ENCODE results near the gene LSM14B.
A peak's percentile ranks its signal among the peaks of the same experiment; 100 is the strongest.

The LSM14B gene

DNA sequence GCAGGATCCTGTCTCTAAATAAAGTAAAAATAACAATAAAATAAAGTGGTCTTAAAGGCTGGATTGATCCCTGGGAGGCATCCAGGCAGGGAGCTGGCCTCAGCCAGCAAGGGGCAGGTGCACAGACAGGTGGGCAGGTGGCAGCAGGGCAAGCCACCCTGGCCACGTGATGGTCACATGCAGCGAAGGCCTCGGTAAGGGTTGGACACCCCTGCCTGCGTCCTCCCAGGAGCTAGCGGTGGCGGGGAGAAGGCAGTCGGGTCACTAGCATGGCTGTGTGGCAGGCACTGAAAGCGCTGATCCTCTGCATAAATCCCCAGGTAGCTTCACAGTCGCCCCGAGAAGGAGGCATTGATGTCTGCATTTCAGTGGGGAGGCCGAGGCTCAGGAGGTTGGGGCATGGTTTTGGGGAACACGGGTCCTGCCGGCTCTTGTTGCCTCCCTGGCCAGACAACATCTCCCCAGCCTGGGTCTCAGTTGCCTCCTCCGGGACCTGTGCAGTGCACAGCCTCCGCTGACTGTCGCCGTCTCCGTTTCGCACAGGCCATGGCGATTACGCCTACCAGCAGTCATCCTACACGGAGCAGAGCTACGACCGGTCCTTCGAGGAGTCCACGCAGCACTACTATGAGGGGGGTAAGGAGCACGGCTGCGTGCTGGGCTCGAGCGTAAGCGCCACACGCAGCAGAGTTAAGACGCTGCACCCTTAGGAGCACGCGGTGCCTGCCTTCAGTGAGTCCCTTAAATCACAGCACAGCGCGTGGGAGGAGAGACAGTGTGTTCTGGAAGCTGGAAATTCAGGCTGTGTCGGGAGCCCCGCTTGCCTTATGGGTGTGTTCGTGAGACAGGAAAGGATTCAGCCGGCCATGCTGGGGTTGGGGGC is 42.8 kb downstream of the LSM14B start:
- no peak for DNase-seq

DNA sequence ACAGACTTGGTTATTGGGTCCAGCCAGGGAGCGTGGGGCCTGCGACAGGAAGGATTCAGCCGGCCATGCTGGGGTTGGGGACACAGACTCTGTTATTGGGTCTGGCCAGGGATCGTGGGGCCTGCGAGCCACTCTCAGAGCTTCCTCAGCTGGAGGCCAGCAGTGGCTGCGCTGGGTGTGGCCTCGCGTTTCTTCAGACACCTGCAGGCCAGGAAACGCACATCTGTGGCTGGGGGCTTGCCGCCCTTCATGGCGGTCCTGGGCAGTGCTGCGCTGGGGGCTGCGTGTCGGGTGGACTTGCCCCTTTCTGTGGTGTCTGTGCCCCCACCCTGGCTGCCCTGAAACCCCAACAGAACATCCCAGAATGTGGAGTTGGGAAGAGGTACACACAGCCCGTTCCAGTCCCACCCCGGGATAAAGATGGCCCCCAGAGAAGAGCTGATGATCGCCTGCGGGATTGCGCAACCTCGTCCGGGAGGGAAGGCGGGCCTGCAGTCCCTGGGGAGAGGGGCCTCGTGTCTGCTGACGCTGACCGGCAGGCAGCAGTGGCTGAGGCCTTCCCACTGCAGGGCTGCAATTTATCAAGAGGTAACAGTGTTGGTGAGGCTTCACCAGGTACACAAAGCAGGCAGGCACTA is 43.6 kb downstream of the LSM14B start:
- no peak for DNase-seq

DNA sequence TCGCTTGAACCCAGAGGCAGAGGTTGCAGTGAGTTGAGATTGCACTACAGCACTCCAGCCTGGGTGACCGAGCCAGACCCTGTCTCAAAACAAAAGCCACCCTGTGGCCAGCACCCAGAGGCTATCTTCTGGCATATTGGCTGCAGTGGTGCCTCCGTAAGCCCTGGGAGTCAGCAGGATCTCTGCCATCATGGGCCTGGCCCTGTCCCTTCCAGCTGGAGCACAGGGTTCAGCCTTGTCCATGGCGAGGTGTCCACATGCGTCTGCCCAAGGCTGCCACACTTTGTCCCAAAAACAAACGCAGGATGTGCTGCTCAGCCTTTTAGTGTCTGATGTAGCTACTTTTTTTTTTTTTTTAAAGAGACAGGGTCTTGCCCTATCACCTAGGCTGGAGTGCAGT is 45.2 kb downstream of the LSM14B start:
- DNase-seq: no peak

DNA sequence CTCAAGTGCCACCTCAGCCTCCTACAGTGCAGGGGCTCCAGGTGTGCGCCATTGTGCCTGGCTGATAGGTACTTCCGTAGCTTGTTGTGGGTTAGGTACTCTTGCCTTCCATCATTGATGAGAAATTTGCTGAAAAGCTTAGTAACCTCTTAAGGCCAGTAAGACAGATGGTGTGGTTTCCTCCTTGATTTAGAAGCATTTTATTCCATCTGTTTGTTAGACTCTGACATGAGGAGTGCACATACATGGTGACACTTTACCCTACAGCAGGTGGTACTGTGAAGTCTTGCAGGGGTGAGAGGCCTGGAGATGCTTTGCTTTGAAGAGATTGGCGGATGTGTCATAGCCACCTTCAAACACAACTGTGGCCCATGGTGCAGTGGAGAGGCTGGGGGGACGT is 45.8 kb downstream of the LSM14B start:
- DNase-seq: no peak

DNA sequence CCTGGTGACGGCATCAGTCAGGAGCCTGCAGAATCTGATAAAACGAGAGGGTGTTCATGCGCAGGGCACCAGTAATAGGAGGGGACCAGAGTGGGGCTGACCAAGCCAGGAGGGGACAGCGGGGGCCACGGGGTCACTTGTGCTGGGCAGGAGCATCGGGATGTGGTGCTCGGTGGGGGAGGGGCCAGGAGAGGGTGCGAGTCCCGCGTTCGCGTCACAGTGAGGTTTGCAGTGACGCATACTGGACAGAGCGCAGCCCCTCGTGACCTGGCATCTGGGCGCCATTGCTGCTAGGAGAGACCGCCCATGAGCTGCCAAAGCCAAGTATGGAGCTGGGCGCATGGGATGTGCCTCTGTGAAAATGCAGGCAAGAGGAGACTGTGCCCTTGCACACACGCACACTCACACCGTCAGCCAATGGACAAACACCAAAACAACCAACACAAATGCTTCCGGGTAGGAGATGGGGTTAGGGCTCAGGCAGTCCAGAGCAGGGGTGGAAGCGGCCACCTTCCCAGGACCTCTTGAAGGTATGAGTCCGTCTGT is 46.7 kb downstream of the LSM14B start:
- no peak for DNase-seq

DNA sequence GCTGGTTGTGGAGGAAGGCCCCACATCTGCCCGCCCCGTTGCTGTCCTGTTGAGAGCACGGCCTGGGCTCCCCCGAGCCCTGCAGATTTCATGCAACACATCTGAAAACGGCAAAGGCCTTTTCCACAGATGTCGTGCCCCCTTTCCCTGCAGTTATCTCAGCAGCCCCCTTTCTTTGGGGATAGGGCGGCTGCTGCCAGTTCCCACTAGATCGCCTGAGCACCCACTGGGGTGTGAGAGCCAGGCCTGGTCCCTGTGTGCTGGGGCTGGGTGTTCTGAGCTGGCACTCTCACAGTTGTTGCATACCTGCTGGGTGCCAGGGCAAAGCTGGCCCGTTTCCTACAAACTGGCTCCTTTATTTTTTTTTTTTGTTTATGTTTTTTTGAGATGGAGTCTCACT is 48.3 kb downstream of the LSM14B start:
- DNase-seq: no peak

DNA sequence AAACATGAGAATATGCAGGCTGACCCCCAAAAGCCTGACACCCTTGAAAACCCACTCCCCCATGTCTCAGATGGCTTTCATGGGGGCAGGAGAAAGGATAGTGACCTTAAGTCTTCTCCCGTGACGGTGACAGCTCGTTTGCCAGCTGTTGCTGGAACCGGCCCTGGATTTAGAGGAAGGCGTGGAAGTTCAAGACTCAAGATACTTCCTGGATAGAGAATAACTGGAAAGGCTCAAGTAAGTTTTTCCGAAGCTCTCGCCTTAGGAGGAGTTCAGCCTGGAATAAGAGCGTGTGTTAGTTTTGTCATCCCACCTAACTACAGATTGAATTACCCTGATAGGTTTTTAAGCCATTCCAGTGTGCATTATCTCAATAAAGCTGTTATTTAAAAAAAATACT is 49.0 kb downstream of the LSM14B start:
- DNase-seq: no peak

DNA sequence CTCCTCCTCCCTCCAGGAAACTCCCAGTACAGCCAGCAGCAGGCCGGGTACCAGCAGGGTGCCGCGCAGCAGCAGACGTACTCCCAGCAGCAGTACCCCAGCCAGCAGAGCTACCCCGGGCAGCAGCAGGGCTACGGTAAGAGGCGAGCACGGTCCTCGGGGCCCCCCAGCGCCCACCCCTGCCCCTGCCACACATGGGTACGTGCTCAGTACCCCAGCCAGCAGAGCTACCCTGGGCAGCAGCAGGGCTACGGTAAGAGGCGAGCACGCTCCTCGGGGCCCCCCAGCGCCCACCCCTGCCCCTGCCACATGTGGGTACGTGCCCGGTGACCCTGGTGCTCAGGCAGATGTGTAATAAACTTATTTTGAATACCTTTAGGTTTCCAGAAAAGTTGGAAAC is 50.4 kb downstream of the LSM14B start:
- no peak for DNase-seq

DNA sequence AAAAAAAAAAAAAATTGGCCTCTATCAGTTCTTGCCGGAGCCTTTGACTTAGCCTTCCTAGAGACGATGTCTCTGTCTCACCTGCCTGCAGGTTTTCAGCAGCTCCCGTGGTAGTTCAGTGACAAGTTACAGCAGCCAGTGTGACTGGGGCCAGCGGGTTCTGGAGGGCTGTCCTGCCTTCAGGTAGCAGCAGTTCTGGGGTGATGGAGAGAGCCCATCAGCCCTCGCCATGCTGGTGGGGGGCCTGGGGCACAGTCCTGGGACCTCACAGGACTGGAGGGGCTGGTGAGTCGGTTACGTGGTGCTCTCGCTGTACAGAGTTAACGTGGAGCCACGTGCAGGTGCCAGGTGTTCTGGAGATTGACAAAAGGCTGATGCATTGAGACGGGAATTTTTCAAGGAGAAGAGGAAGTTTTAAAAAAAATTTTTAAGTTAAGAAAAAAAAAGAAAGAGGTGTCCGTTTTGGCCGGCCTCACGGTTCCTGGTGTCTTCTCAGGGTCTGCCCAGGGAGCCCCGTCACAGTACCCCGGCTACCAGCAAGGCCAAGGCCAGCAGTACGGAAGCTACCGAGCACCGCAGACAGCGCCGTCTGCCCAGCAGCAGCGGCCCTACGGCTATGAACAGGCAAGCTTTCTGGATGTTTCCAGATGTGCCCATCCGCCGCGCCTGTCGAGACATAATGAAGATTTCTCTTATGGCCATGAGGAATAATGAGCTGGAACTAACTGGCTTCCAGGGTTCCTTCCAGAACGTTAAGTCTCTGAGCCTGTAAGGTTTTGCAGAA is 51.9 kb downstream of the LSM14B start:
- no peak for DNase-seq

DNA sequence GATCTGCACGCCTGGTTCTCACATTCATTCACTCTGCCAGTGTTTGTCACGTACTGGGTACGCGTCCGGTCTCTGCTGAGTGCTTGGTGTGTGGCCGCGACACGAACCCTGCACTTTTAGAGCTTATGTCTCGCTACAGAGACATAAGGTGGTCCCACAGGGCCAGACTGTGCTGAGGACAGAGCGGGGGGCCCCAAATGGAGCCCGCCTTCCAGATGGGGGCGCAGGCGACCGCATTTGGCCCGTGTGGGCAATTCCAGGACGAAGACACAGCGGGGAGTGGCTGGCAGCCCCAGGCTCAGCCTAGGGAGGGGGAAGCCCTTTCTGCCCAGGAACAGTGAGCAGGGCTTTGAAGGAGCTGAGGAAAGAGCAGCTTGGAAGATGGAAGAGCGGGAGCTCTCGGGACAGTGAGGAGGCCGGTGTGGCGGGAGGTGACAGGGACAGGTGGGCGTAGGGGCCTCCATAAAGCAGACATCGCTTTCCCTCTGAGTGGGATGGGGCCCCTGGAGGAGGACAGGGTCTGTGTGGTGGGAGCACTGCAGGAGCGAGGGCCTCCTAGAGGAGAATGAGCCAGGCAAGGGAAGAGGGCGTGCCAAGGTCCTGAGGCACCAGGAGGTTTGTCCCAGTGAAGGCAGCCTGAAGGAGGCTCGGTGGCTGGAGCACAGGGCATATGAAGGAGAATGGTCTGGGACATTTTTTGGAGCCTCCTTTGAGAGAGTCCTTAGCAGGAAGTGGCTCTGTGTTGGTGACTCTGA is 52.8 kb downstream of the LSM14B start:
- no peak for DNase-seq

DNA sequence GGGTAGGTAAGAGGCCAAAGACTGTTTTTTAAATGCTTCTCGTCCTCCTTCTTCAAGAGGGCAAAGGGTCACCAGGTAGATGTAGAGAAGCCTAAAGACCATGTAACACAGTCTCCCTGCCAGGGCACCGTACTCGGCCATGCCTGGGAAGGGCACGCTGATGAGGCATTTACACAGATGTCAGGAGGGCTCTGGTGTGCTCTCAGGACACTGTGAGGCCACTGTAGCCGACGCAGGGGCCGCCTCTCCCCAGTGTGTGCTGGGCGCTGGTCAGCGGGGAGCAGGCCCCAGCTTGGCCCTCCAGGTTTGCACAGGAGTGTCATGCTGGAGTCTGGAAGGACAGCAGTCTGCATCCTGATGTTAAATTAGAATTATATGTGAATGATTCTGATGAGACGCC is 53.4 kb downstream of the LSM14B start:
- DNase-seq: no peak

DNA sequence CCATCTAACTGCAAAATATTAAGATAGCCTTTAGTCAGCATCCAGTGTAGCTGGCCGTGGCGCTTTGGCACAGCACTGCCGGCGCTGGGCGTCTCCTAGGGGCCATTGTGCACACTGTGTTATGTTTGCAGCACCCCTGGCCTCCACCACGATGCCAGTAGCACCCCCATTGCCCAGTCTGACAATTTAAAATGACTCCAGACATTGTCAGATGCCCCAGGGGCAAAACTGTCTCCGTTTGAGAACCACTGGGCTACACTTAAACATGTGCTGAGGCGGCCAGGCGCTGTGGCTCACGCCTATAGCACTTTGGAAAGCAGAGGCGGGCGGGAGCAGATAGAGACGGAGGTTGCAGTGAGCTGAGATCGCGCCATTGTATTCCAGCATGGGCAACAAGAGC is 54.6 kb downstream of the LSM14B start:
- no peak for DNase-seq

DNA sequence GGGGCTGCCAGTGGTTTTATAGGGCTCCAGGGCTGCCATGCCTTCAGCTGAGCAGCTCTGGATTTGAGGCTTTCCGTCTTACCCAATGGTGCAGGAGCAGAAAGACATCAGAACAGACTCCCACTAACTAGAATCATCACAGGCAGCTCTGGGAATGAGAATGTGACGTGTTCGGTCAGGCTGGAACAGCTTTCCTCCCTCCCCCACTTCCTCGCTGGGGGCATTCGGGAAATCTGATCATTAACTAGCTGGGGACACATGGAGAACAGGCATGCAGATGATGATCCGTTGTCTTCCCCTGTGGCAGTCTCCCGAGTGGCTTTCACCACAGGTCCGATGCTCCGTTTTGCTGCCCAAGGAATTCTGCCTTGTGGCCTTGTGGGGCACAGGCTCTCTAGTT is 55.0 kb downstream of the LSM14B start:
- no peak for DNase-seq

DNA sequence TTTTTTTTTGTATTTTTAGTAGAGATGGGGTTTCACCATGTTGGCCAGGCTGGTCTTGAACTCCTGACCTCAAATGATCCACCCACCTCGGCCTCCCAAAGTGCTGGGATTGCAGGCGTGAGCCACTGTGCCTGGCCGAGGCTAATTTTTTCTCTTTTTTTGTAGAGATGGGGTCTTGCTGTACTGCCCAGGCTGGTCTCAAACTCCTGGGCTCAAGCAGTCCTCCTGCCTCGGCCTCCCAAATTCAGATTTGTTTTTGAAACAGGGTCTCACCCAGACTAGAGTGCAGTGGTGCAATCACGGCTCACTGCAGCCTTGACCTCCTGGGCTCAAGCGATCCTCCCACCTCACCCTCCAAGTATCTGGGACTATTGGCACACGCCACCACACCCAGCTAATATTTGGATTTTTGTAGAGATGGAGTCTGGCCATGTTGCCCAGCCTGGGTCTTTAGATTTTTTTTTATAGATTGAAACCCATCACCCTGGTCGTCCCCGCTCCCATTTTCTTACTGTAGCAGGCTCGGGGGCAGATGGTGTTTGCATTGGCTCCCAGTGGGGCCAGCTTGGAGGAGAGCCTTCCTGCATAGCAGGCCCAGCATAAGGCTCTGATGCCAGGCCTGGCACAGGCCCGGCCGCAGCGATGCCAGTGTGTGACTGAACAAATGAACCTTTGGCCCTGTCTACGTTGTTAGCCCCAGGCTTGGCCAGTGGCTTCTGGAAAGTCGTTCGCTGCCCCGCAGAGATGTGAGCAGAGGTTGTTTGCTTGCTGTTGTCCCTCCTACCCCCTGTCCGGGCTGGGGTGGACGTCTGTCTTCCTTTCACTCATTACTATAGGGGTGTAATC is 56.3 kb downstream of the LSM14B start:
- no peak for DNase-seq

DNA sequence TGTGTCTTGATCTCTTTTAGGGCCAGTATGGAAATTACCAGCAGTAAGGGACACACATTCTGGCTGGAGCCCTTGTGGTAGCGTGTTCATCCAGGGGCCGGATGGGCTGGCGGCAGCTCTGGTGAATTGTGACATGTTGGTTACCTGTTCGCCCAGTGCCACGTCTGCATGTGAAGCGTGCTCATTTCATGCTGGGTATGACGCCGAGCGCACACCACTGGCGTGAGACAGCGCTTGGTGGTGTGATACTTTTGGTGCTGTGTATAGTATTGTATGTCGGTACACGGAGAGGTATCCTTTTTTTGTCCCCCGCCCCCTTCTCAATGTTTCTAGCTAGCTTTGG is 56.9 kb downstream of the LSM14B start:
- DNase-seq: no peak

DNA sequence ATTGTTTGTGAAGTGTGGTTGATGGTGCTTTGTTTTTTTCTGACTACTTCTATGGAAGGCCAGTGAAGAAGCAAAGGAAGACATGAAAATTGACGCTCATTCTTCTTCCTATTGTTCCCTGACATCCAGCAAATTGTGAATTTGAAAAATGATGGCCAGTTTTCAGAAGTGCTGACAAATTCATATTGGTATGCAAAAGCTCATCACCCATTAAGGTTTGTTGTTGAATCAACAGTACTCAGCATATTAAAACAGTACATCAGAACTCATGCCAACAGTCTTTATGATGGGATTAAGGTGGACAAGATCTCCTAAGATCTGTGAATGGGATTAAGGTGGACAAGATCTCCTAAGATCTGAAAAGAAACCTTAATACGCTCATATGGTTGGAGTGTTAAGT is 59.5 kb downstream of the LSM14B start:
- DNase-seq: no peak

DNA sequence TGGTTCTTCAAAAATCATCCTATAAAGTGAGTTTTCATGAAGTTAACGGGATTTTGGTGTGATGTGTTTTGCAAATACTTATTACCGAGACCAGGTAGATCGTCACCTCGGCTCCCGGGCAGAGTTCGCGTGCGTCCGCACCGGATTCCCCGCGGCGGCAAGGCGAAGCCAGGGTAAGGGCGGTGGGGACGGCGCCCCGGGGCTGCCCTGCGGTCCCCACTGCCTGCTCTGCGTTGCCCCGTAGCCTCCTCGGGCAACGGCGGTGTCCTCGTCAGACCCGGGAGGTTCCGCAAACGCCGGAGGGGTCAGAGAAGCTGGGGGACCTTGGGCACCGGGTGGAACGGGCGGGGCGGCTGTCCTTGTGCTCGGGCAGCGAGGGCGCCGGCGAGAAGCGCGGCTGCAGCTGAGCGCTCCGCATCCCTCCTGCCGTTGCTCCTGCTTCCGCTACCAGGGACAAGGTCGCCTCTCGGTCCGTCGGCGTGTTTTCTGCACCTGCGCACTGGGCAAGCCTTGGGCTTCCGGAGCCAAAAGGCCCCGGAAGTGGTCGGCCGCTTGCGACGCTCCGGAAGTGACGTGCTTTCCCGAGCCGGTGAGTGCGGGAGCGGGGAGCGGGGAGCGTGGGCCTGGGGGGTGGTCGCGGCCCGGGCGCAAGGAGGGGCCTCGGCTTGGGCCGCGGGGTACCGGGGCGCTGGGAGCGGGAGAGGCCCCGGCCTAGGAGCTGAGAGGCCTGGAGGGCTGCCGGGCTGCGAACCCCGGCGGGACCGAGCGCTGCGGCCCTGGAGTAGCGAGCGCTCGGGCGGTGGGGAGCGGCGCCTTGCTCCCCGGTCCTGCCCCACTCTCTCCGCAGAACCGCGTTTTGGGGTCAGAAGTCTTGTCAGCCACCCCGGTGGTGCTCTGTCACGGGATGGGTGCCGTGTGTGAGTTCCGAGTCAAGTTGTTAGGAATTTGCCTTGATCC is 60.5 kb downstream of the LSM14B start, which contains the start of gene MTG2:
Gene MTG2, plus strand, starts transcription at position 560 of the 957 bp plus-strand sequence. CDS start 10,393 bp downstream, outside the sequence.
- peak; percentile 95 for DNase-seq

DNA sequence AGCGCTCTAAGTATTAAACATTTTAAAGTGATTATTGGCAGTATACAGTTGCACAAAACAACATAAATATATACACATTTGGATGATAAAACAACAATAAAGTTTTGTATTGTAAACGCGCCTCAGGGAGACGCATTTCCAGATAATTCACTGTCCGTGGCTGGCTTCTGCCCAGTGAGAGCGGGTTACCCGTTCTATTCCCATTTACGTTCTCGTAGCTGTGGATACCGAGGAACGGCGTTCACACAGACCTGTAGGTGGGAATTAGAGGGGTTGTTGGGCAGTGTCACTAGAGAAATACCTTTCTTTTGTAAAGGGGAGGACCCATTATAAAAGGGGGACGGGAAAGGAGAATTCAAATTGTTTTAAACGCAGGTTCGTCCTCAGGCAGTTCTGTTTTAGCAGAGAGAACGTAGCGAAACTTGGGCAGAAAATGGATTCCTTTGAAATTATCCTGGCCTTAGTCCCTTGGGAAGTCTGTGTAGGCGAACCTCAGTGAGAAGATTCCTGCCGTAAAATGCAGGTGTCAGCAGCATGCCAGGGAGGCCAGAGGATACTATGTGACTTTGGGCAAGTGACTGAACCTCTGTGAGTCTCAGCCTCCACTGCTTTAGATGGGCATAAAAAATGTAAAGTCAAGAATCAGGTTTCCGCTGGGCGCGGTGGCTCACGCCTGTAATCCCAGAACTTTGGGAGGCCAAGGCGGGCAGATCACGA is 61.3 kb downstream of the LSM14B start:
- no peak for DNase-seq

Measured in activated CD8-positive, alpha-beta memory T cell treated with anti-CD3 and anti-CD28 coated beads for 24 hours (primary cell).